SW 1271 (cell line): ENCODE results near the gene SLMAP.
"Not testable (repeated sequence)": the region's sequence is repeated elsewhere in the genome, so short reads cannot be mapped to it uniquely, and the experiment has no call there.

Experiments used
- DNase-seq, 2 experiments: peaks; one replicate each; lab custom pipeline; 2025; lab: John Stamatoyannopoulos, UW

The SLMAP gene

DNA sequence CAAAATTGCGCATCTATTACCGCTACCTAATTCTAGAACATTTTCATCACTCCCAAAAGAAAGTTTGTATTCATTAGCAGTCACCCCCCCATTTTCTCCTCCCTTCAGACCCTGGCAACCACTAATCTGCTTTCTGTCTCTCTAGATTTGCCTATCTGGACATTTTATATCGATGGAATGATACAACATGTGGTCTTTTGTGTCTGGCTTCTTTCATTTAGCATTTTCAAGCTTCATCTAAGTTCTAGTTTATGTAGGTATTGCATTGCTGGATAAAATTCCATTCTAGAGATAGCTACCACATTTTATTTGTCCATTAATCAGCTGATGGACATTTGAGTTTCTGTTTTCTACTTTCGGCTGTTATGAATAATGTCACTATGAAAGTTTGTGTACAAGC, 38.4 kb downstream of the SLMAP start:
- no peak for DNase-seq

GRCh38 chr3:57794951-57795350, 38.8 kb downstream of the SLMAP start:
- no peak for DNase-seq

DNA sequence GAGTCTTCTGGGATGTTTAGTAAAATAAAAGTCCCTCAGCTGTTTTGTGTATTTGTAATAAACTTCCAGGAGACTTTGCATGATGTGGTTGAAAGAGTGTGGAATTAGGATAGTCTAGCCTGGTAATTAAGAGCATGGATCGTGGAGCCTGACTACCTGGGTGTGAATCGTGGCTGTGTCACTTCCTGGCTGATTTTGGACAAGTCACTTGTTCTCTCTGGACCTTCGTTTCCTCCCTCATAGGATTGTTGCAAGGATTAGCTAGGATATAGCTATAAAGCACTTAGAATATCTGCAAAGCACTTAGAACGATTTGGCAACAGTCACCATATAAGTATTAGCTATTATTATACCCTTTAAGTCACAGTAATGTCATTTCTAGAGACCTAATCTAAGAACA, 40.2 kb downstream of the SLMAP start:
- peak in 1 of 2 experiments; percentile 15 for DNase-seq

DNA sequence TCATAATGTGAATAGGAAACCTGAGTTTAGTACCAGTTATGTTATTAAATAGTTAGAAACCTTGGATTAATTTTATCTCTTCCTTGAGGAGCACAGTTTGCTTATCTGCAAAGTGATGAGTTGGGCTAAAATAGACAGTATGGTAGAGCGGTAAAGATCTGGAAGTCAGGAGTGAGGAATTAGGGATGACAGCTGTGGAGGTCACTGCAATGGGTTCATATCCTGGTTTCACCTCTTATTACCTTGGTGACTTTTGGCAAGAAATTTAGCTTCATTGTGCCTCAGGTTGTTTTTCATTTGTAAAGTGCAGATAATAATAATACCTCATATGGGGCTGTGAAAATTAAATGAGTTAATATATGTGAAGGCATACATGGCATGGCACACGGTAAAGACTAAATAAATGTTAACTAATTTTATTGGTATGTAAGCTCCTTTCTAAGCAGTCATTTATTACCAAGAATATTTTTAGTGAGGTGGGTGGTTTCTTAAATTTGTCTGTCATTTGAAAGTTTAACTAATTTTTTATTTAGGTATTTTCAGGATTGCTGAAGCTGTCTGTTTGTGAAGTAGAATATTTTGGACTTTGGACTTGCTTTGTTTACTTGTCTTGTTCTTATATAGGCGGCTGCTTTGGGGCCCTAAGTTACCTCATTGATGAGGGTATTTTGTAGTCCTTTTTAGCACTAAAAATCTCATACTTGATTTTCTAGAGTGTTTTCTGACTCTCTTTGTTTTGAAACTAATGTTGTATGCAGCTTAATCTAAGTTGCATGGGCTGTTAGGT, 41.8 kb downstream of the SLMAP start:
- DNase-seq: no peak

GRCh38 chr3:57803647-57804081, 47.6 kb downstream of the SLMAP start:
- DNase-seq: peak; percentile 69 to 94

DNA sequence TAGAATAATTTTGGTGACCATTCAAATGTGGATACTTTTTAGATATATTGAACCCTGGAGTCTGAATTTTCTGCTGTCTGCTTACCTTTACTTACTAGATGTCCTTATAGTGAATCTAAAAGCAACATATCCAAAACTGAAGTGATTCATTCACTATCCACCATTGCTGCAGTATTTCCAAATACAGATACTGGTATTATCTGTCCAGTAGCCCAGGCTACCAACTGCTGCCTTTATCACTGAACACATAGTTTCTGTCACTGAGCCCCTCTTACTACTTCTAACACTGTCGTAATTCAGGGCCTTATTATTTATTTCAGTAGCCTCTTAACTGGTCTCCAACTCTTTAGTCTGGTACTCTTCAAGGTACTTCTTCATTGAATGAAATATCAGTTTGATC, 49.2 kb downstream of the SLMAP start:
- DNase-seq: no peak

DNA sequence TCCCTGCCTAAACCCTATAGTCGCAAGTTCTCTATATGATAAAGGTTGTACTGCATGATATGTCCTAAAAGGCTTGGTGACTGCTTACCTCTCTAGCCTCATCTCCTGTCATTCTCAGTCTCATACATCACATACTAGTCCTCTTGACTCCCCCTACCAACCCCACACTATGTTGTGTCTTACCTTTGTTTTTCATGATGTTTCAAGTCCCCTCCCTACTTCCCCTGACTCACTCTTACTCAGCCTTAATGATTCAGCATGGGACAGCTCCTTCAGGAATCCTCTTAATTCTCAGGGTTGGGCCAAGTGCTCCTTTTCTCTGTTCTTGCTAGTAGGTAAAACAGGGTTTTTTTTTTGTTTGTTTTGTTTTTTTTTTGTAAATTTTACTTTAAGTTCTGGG, 49.6 kb downstream of the SLMAP start:
- DNase-seq: peak; percentile 62 to 89

DNA sequence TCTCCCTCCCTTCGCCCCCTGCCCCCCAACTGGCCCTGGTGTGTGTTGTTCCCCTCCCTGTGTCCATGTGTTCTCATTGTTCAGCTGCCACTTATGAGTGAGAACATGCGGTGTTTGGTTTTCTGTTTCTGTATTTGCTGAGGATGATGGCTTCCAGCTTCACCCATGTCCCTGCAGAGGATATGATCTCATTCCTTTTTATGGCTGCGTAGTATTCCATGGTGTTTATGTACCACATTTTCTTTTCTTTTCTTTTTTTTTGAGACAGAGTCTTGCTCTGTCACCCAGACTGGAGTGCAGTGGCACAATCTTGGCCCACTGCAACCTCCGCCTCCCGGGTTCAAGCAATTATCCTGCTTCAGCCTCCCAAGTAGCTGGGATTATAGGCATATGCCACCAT, 50.1 kb downstream of the SLMAP start:
- DNase-seq: not testable (repeated sequence)

DNA sequence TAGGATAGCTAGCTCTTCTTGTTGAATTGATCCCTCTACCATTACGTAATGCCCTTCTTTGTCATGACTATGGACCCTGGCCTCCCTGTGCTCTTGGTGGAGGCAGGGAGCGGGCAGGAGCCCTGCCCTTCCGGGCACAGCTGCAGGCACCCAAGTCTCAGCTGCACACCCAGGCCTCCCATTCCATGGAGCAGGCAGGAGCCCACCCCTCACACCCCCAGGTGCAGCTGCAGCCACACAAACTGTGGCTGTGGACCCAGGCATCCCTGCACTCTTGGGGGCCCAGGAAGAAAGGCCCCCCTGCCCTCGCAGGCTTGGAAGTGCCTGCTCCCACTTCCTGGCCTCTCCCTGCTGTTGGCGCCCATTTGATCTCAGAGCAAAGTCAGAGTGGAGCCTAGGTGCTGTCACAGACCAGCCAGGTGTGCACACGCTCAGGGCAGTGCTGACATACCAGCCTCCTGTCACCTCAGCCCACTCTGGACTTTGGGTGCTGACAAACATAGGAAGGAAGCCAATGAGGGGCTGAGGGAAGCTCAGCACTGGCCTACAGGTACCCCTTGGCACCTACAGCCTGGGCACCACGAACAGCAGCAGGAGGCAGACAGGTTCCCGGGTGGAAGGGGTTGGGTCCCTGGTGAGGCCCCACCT, 53.0 kb downstream of the SLMAP start:
- no peak for DNase-seq

GRCh38 chr3:57809609-57809968, 53.5 kb downstream of the SLMAP start:
- no peak for DNase-seq

- DNase-seq: no peak
Measured at GRCh38 chr3:57810048-57810447, 53.9 kb downstream of the SLMAP start.

- no peak for DNase-seq
Measured at GRCh38 chr3:57810471-57811137, 54.5 kb downstream of the SLMAP start.

DNA sequence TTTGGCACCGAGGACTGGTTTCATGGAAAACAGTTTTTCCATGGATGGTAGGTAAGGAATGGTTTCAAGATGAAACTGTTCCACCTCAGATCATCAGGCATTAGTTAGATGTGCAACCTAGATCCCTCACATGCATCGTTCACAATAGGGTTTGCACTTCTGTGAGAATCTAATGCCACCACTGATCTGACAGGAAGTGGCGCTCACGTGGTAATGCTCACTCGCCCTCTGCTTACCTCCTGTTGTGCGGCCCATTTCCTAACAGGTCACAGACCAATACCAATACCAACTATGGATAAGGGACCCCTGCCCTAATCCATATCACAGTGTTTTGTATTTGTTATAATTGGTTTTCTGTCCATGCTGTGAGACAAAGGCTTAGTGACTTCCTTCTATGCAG, 58.9 kb downstream of the SLMAP start:
- no peak for DNase-seq

DNA sequence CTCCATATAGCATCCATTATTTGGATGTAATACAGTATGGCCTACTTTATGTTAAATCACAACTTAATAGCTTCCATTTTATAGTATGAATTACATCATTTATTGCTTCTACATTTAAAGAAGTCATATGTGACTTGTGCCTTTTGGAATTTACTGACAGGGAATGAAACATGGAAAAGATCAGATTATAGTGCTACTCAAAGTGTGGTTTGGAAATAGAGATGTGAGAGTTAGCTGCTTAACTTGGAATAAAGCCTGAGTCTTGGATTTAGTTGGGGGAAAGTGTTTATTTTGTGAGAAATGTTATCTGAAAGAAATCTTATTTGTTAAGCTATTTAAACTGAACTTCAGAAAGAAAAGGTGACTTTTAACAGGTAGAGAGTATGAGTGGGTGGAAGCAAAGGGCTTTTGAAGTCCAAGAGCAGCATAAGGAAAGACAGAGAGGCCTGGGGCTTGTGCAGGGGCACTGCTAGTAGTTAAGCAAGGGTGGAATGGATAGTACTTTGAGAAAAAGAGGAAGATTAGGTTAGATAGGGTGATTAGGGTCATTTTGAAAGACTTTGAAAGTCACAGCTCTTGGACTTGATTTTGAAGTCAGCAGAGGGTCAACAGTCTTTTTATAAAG, 60.5 kb downstream of the SLMAP start:
- no peak for DNase-seq

DNA sequence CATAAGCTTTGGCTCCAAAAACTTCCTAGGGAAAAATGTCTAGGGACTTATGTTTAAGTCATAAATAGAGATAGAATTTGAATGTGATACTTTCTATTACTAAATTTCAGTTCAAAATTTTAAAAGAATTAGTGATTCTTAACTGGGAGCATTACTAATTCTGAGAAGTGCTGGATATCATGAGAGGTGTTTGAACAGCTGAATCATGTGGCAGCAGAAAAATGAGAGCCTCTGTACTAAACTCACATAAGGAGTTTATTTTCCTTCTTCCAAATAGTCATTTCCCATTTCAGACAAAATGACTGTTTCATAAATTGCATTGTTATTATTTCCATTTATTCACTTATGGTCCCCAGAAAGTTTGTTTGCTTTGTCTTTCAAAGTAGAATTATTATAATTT, 62.7 kb downstream of the SLMAP start:
- DNase-seq: no peak

DNA sequence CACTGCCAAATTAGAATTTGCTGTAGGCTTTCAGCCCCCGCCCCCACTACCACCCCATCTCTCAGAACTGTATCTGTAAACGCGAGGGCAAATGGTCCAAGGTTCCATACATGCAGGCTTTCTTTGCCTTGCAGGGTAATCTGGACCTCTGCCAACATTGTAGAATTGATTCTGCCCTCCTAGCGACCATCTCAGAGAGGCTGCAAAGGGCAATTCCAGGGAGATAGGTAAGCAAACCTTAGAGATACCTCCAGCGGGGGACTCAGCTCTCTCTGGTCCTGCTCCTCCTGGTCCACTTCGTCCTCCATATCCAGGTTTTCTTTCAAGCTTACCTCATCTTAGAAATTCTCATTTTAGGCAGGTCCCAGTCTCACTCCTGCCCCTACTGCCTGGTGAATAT, 64.4 kb downstream of the SLMAP start:
- DNase-seq: no peak

GRCh38 chr3:57821765-57822164, 65.7 kb downstream of the SLMAP start:
- DNase-seq: no peak

- no peak for DNase-seq
Measured at GRCh38 chr3:57822686-57823085, 66.6 kb downstream of the SLMAP start.

- no peak for DNase-seq
Measured at GRCh38 chr3:57825116-57825515, 69.0 kb downstream of the SLMAP start.

DNA sequence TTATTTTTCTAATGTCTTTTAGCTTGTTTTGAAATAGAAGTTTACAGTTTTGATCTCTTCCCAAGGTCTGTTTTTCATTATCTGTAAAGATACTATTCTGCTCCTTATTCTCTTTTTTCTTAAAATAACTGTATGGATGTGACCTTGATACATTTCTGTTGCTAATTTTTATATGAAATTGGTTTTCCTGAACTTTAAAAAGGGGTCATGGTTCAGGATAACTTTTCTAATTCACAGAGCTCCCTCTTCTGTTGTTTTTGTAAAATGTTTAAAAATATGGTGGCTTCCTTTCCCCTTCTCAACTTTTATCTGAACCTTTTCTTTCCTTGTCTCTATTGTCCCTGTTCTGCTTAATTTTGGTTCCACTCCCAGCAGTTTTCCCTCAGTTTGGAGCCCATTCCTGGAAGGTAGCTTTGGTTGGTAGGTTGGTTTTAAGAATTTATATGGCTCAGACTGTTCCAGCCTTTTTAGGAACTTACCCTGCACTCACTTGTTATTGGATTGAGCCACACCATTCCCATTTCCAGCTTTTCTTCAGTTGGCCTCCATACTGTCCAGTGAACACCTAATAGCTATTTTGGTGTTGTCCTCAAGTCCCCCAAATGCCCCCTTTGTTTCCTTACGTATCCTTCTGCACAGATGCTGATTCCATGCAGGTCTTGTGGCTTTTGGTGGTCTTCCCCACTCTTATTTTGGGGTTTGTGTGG, 70.3 kb downstream of the SLMAP start:
- no peak for DNase-seq

GRCh38 chr3:57826952-57827723, 71.0 kb downstream of the SLMAP start:
- no peak for DNase-seq
